ENCODE data around the gene HIGD1B.

The HIGD1B gene

DNA sequence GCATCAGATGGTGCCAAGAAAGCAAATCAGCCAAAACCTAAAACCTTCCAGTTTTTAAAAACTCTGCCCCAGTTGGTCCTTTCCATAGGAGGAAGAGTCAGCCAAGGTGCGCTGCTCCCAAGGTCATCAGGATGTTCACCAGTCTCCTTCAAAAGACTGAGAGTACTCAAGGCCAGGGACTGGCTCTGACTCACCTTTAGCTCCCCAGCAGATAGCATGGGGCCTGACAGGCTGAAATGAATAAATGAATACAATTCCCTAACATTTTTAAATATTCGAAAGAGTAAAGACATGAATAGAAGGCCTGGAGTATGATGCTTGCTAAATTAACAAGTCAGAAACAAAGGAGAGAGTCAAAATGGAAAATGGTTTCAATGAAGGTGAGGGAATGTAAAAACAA is 32.4 kb downstream of the HIGD1B start:
- TF ChIP-seq TAF1 (IDR thresholded peaks at IDR 0.05; ENCODE audit: borderline replicate concordance, insufficient read depth, low read length) (no peak), POLR2AphosphoS5 (IDR thresholded peaks at IDR 0.05; ENCODE audit: low read depth, low read length) (no peak), SIN3A (IDR thresholded peaks at IDR 0.05; ENCODE audit: borderline replicate concordance, insufficient read depth, low read length) (no peak), FOXP2 (optimal IDR thresholded peaks at IDR 0.05; ENCODE audit: borderline replicate concordance, extremely low read depth, extremely low read length, insufficient read depth) (no peak)
- TF ChIP-seq, protein P1, sequence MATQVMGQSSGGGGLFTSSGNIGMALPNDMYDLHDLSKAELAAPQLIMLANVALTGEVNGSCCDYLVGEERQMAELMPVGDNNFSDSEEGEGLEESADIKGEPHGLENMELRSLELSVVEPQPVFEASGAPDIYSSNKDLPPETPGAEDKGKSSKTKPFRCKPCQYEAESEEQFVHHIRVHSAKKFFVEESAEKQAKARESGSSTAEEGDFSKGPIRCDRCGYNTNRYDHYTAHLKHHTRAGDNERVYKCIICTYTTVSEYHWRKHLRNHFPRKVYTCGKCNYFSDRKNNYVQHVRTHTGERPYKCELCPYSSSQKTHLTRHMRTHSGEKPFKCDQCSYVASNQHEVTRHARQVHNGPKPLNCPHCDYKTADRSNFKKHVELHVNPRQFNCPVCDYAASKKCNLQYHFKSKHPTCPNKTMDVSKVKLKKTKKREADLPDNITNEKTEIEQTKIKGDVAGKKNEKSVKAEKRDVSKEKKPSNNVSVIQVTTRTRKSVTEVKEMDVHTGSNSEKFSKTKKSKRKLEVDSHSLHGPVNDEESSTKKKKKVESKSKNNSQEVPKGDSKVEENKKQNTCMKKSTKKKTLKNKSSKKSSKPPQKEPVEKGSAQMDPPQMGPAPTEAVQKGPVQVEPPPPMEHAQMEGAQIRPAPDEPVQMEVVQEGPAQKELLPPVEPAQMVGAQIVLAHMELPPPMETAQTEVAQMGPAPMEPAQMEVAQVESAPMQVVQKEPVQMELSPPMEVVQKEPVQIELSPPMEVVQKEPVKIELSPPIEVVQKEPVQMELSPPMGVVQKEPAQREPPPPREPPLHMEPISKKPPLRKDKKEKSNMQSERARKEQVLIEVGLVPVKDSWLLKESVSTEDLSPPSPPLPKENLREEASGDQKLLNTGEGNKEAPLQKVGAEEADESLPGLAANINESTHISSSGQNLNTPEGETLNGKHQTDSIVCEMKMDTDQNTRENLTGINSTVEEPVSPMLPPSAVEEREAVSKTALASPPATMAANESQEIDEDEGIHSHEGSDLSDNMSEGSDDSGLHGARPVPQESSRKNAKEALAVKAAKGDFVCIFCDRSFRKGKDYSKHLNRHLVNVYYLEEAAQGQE (IDR thresholded peaks at IDR 0.05; ENCODE audit: insufficient read depth in 1 of 2, low read depth in 2 of 2, low read length in 2 of 2) = no peak

DNA sequence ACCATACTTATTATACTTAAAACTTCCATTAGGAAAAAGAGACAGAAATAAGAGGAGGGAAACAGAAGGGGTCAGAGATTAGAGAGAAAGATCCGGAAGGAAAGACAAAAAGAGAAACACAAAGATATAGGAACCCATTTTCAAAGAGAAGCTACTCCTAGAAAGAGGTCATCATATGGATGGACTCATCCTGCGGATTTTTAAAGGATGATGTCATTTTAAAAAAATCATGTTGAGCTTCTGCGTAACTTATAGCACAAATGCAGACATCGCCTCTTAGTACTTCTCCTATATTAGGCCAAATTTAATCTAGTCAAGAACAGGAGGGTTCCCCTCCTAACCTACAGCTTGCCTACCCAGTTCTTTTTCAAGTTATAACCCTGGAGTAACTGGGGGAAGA is 33.5 kb downstream of the HIGD1B start:
- no peak for TF ChIP-seq TAF1 (IDR thresholded peaks at IDR 0.05; ENCODE audit: borderline replicate concordance, insufficient read depth, low read length)
- TF ChIP-seq, protein P1 (IDR thresholded peaks at IDR 0.05; ENCODE audit: insufficient read depth in 1 of 2, low read depth in 2 of 2, low read length in 2 of 2) = no peak
- no peak for TF ChIP-seq SIN3A (IDR thresholded peaks at IDR 0.05; ENCODE audit: borderline replicate concordance, insufficient read depth, low read length)
- TF ChIP-seq FOXP2 (optimal IDR thresholded peaks at IDR 0.05; ENCODE audit: borderline replicate concordance, extremely low read depth, extremely low read length, insufficient read depth) = no peak
- no peak for TF ChIP-seq POLR2AphosphoS5 (IDR thresholded peaks at IDR 0.05; ENCODE audit: low read depth, low read length)

DNA sequence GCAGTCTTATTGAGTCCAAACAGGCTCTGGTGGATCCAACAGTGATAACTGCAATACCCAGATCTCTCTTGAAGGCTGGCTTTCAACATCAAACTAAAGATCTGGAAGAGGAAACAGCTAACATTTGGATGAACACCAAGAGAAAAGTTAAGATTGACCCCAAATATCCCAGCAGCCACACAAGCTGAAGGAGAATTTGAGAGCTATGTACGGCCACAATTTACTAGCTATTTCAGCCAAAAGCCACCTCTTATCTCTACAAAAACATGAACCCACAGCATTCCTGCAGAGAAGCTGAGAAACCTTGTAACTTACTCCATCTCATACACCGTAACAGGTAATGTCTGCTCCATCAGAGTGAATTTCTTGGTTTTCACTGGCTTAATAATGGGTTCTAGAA is 37.3 kb downstream of the HIGD1B start:
- TF ChIP-seq FOXP2 (optimal IDR thresholded peaks at IDR 0.05; ENCODE audit: borderline replicate concordance, extremely low read depth, extremely low read length, insufficient read depth) = no peak
- no peak for TF ChIP-seq TAF1 (IDR thresholded peaks at IDR 0.05; ENCODE audit: borderline replicate concordance, insufficient read depth, low read length)
- no peak for TF ChIP-seq POLR2AphosphoS5 (IDR thresholded peaks at IDR 0.05; ENCODE audit: low read depth, low read length)
- TF ChIP-seq, protein P1 (IDR thresholded peaks at IDR 0.05; ENCODE audit: insufficient read depth in 1 of 2, low read depth in 2 of 2, low read length in 2 of 2) = no peak
- no peak for TF ChIP-seq SIN3A (IDR thresholded peaks at IDR 0.05; ENCODE audit: borderline replicate concordance, insufficient read depth, low read length)

DNA sequence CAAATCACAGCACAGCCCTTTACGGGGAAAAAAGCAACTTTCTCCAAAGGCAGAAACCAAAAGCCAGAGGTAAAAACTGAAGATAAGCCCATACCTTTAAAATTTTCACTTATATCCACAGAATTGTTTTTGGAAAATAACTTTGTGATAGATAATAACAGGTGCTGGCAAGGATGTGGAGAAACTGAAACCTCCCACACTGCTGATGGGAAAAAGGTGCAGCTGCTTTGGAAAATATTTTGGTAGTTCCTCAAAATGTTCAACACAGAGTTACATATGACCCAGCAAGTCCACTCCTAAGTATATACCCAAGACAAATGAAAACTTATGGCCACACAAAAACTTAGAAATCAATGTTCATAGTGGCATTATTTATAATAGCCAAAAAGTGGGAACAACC is 39.3 kb downstream of the HIGD1B start:
- TF ChIP-seq, protein P1 (IDR thresholded peaks at IDR 0.05; ENCODE audit: insufficient read depth in 1 of 2, low read depth in 2 of 2, low read length in 2 of 2) = no peak
- TF ChIP-seq TAF1 (IDR thresholded peaks at IDR 0.05; ENCODE audit: borderline replicate concordance, insufficient read depth, low read length) (no peak), POLR2AphosphoS5 (IDR thresholded peaks at IDR 0.05; ENCODE audit: low read depth, low read length) (no peak)
